AG04449 (cell line): ENCODE data around the gene GOLGA6L7.

Experiments used
- CTCF ChIA-PET: fragments of 350-600 bp; formaldehyde crosslinking; extraction: SDS; loops from one replicate; lab custom pipeline; 2021; ENCODE audit warnings: antibody characterized with exemption; lab: Yijun Ruan, JAX
- POLR2A ChIA-PET: fragments of 400-600, 350-600 bp; formaldehyde crosslinking; extraction: SDS; loops from one replicate; lab custom pipeline; 2020; ENCODE audit warnings: antibody characterized with exemption, inconsistent platforms; lab: Yijun Ruan, JAX
- DNase-seq: peaks from one replicate; pipeline ENCODE4 v3.0.0-alpha.2; 2010; ENCODE audit warnings: low read depth, low spot score
- H3K4me3 ChIP-seq: 2 replicates; pipeline ENCODE4 v1.5.1; 2011; ENCODE audit warnings: low read depth, mild to moderate bottlenecking, control low read depth, low read length
- TF ChIP-seq, protein P1 (sequence below): IDR thresholded peaks from one replicate; pipeline ENCODE4 v1.5.1; 2011; ENCODE audit warnings: mild to moderate bottlenecking, moderate library complexity, low read length, control low read depth, inconsistent platforms; ENCODE audit not compliant: insufficient read depth; ENCODE audit errors: missing control alignments

The GOLGA6L7 gene

DNA sequence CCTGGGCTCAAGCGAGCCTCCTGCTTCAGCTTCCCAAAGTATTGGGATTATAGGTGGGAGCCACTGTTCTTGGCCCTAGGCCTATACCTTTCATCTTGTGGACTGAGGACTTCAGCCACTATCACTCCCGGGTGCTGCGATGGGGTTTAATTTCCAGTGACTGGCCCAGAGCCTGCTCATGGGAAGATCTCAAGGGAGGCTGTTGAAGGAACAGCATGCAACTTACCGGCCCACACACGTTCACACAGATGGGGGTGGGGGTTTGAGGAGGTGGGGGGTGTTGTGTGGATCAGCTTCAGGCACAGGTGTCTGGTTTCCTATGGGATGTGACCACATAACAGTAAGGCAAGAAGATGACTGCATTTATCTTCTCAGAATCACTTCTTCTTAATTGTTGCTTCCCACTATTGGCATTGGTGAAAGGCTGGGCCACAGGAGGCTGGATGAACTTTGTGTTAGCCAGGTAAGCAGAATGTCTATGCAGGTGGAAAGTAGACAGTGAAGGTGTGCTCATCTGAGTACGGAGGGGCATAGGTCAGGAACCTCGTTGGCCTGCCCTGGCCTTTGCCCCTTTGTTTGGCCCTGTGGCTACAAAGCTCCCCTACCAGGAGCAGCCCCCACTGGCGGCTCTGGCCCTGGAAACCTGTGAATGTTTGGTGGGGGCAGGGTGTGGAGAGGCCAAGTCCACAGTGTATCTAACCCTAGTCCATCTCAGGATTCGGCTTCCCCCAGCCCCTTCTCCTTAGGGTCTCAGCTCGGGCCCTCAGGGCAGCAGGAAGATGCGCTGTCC lies 35.9 kb upstream of the GOLGA6L7 start:
- TF ChIP-seq, protein P1, sequence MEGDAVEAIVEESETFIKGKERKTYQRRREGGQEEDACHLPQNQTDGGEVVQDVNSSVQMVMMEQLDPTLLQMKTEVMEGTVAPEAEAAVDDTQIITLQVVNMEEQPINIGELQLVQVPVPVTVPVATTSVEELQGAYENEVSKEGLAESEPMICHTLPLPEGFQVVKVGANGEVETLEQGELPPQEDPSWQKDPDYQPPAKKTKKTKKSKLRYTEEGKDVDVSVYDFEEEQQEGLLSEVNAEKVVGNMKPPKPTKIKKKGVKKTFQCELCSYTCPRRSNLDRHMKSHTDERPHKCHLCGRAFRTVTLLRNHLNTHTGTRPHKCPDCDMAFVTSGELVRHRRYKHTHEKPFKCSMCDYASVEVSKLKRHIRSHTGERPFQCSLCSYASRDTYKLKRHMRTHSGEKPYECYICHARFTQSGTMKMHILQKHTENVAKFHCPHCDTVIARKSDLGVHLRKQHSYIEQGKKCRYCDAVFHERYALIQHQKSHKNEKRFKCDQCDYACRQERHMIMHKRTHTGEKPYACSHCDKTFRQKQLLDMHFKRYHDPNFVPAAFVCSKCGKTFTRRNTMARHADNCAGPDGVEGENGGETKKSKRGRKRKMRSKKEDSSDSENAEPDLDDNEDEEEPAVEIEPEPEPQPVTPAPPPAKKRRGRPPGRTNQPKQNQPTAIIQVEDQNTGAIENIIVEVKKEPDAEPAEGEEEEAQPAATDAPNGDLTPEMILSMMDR = no peak
- DNase-seq = no peak
- ChIA-PET CTCF (interaction anchor here (1.0 to 2.4 kb wide), 4 partner anchors 13 to 219 kb away, joined by 3 to 18 read pairs (median 4); no protein-coding TSS in a partner anchor), POLR2A (no interaction called here)
- H3K4me3 ChIP-seq = no peak overlapping the region

DNA sequence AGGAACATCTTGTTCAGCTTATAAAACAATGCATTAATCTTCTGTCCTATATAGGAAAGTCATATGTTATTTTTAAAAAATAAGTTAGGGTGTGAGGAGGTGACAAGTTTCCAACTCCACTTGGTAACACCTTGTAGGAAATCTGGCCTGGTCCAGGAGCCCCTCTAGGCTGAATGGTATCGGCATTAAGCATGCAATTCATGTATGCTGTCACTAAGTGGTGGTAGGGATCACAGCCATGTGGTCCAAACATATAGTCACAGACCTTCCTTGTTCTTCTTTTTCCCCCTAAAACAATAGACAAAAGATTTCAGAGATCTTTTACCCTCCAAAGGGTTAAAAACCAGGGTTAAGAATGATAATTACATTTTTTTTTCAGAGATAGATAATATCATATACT lies 33.2 kb upstream of the GOLGA6L7 start:
- DNase-seq = no peak
- POLR2A ChIA-PET = no interaction called here
- TF ChIP-seq, protein P1 = no peak
- H3K4me3 ChIP-seq = no peak overlapping the region
- CTCF ChIA-PET = interaction anchor here (1.9 to 2.4 kb wide), 2 partner anchors 209 to 222 kb away, joined by 6 to 9 read pairs; no protein-coding TSS in a partner anchor

DNA sequence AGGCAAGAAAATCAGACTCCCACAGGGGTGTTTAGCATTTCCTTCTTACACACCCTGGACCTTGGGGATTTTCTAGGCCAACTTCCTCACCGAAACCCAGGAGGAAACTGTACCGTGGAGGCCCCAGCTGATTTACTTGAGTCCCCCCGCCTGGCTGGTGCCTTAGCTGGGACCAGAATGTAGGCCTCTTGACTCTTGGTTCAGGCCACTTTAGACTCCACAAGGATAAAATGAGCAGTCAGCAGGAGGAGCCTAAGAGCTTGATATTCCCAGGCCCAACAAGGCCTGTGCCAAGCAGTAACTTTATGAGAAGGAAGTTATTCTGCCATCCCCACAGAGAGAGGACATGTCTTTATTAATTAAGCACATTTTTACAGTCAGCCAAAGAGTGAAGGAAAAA lies 32.7 kb upstream of the GOLGA6L7 start:
- no peak overlapping the region for H3K4me3 ChIP-seq
- DNase-seq = peak; percentile 14
- TF ChIP-seq, protein P1 = peak; percentile 18
- ChIA-PET POLR2A (no interaction called here), CTCF (interaction anchor here (1.9 to 2.4 kb wide), 3 partner anchors 210 to 224 kb away, joined by 6 to 9 read pairs (median 6); no protein-coding TSS in a partner anchor)

DNA sequence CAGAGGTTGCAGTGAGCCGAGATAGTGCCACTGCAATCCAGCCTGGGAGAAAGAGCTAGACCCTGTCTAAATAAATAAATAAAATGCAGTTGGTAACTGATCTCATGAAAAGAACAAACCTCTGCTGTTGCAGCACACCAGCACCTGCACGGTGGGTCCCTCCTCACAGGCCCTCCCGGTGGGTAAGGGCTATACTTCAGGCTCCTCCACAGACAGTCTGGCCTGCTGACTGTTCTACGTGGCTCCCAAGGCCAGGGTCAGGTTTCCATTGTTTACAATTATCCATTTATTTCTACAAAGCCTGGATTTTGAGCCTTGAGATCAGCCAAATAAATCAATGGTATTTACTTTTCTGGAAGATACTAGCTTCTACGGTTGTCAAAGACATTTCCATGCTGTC lies 32.2 kb upstream of the GOLGA6L7 start:
- TF ChIP-seq, protein P1 = no peak
- no peak for DNase-seq
- ChIA-PET CTCF (interaction anchor here (0.9 to 2.4 kb wide), 4 partner anchors 16 to 224 kb away, joined by 3 to 9 read pairs (median 6); no protein-coding TSS in a partner anchor), POLR2A (no interaction called here)
- H3K4me3 ChIP-seq = no peak overlapping the region

DNA sequence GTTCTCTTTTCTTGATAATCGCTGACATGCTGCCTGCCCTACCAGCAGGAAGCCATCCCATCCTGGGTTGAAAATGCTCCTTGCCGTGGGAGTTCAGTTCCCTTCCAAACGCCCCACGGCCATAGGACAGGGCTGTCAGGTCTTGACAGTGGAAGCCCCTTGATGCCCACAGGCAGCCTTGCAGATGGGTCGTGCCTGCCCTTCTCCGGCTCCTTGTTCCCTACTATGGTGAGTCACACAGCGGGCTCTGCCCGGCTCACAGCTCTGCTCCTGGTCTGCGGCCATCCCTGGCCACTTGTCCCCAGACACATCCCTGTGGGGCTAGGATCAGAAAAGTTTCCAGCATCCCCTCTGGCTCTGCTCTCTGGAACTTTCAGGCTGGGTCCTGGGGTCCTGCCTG lies 31.1 kb upstream of the GOLGA6L7 start:
- H3K4me3 ChIP-seq = no peak overlapping the region
- TF ChIP-seq, protein P1 = no peak
- no peak for DNase-seq
- CTCF ChIA-PET = interaction anchor here (1.9 to 2.4 kb wide), 2 partner anchors 211 to 225 kb away, joined by 6 to 9 read pairs; no protein-coding TSS in a partner anchor
- POLR2A ChIA-PET = no interaction called here

DNA sequence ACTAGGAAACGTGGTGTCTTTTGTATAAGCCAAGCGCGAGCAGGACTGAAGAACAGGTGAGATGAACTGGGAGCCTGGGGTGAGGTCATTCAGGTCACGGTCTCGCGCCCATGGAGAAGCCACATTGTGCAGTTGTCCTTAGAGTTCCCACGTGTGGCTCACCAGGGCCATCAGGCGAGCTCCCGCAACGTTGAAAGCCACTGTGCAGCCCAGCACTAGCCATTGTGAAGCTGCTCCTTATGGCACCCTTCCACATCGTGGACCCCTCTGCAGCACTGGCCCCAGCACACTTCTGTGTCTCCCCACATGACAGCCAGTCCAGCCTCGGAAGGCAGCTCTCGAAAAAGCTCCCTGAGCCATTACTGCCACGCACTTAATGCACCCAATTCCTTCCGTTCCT lies 29.8 kb upstream of the GOLGA6L7 start:
- TF ChIP-seq, protein P1 = no peak
- ChIA-PET POLR2A (no interaction called here), CTCF (interaction anchor here (1.2 kb wide), 1 partner anchor 16 kb away, joined by 3 read pairs; no protein-coding TSS in a partner anchor)
- no peak overlapping the region for H3K4me3 ChIP-seq
- DNase-seq = no peak
